Smooth muscle cell (in vitro differentiated cells): ENCODE results near the gene LRMDA. TPM values are rescaled to one million over a fixed set of nuclear protein-coding genes. Genes with fewer than 3 reads are reported as not detected.

Source experiments
- DNase-seq: peaks from one replicate; lab custom pipeline; 2025; ENCODE audit not compliant: unreplicated experiment; lab: John Stamatoyannopoulos, UW
- H2AFZ ChIP-seq: fragments of 200-600 bp; sonication (generic); 2 replicates; pipeline ENCODE4 v1.6.0; 2016; ENCODE audit warnings: antibody characterized with exemption, low read depth, mild to moderate bottlenecking
- H3F3A ChIP-seq: fragments of 200-600 bp; sonication (generic); 2 replicates; pipeline ENCODE4 v1.6.0; 2017; ENCODE audit warnings: antibody characterized with exemption, low read depth
- H3K27ac ChIP-seq: fragments of 200-600 bp; sonication (generic); 2 replicates; pipeline ENCODE4 v1.5.1; 2016; ENCODE audit warnings: low read depth, mild to moderate bottlenecking
- H3K27me3 ChIP-seq: fragments of 200-600 bp; sonication (generic); 2 replicates; pipeline ENCODE4 v1.6.1; 2016; ENCODE audit warnings: low read depth, mild to moderate bottlenecking
- H3K36me3 ChIP-seq: fragments of 200-600 bp; sonication (generic); 2 replicates; pipeline ENCODE4 v1.5.1; 2016; ENCODE audit warnings: low read depth
- H3K4me1 ChIP-seq: fragments of 200-600 bp; sonication (generic); 2 replicates; pipeline ENCODE4 v1.5.1; 2016; ENCODE audit warnings: low read depth
- H3K4me2 ChIP-seq: fragments of 200-600 bp; sonication (generic); 2 replicates; pipeline ENCODE4 v1.6.0; 2016; ENCODE audit warnings: mild to moderate bottlenecking
- H3K4me3 ChIP-seq: fragments of 200-600 bp; sonication (generic); 2 replicates; pipeline ENCODE4 v1.5.1; 2016; ENCODE audit warnings: mild to moderate bottlenecking
- H3K79me2 ChIP-seq: fragments of 200-600 bp; sonication (generic); 2 replicates; pipeline ENCODE4 v1.6.0; 2016; ENCODE audit warnings: low read depth, mild to moderate bottlenecking
- H3K9ac ChIP-seq: fragments of 200-600 bp; sonication (generic); 2 replicates; pipeline ENCODE4 v1.6.0; 2016; ENCODE audit warnings: low read depth
- H3K9me3 ChIP-seq: fragments of 200-600 bp; sonication (generic); replicated peaks from 2 replicates; pipeline ENCODE4 v1.5.1; 2016; ENCODE audit warnings: low read depth
- H4K20me1 ChIP-seq: fragments of 200-600 bp; sonication (generic); 2 replicates; pipeline ENCODE4 v1.6.0; 2016; ENCODE audit warnings: low read depth
- CTCF ChIP-seq: fragments of 200-600 bp; sonication (generic); IDR thresholded peaks from 2 replicates; pipeline ENCODE4 v1.5.1; 2017; ENCODE audit warnings: borderline replicate concordance, mild to moderate bottlenecking, antibody characterized with exemption; ENCODE audit not compliant: insufficient read depth, poor library complexity, severe bottlenecking
- WGBS: methylation state at CpG from one replicate; pipeline ENCODE4 v1.1.7; 2016; ENCODE audit warnings: low lambda C conversion rate; 5-methylcytosine and 5-hydroxymethylcytosine counted together
- polyA plus RNA-seq: library from polyadenylated mRNA; unstranded; fragments of >200 nt; fragmentation: Nextera tagmentation; extraction: Ambion mirVana; gene quantifications from 2 replicates; pipeline ENCODE4 v1.2.1, GENCODE V29; 2016
- total RNA-seq: library from RNA; depleted of rRNA; stranded (reverse); fragments of >200 nt; gene quantifications from 2 replicates; pipeline ENCODE4 v1.2.3, GENCODE V29; 2014

Gene LRMDA
- total and polyA plus RNA-seq, 2 experiments from 2014 or later, result 1.5 to 1.6 TPM

GRCh38 chr10:75639736-75640135, 208.3 kb downstream of the LRMDA start:
- no peaks in the 10 kb centered on the region for H3K36me3 ChIP-seq
- H2AFZ ChIP-seq, result no peak overlapping the region
- no peak for TF ChIP-seq CTCF
- no peaks in the 10 kb centered on the region for H3K79me2 ChIP-seq
- H3K27ac ChIP-seq, result no peak overlapping the region
- 84% methylated on average over 7 of the region's 7 CpGs for WGBS
- no peak overlapping the region for H3K9ac ChIP-seq
- no peaks in the 10 kb centered on the region for H3K9me3 ChIP-seq
- H3K27me3 ChIP-seq, result peaks cover 27% of the 10 kb centered on the region
- no peaks in the 10 kb centered on the region for H4K20me1 ChIP-seq
- no peak for DNase-seq
- H3K4me3 ChIP-seq, result no peak overlapping the region
- H3K4me2 ChIP-seq, result no peak overlapping the region
- H3K4me1 ChIP-seq, result no peaks in the 10 kb centered on the region
- H3F3A ChIP-seq, result no peaks in the 10 kb centered on the region

- peaks cover 27% of the 10 kb centered on the region for H3K27me3 ChIP-seq
- H3F3A ChIP-seq, result no peaks in the 10 kb centered on the region
- H3K4me3 ChIP-seq, result no peak overlapping the region
- no peak overlapping the region for H2AFZ ChIP-seq
- no peak overlapping the region for H3K4me2 ChIP-seq
- no peak for DNase-seq
- no peaks in the 10 kb centered on the region for H3K9me3 ChIP-seq
- no peaks in the 10 kb centered on the region for H4K20me1 ChIP-seq
- no peaks in the 10 kb centered on the region for H3K4me1 ChIP-seq
- H3K27ac ChIP-seq, result no peak overlapping the region
- no peaks in the 10 kb centered on the region for H3K79me2 ChIP-seq
- no peak for TF ChIP-seq CTCF
- WGBS, result 92% methylated on average over 3 of the region's 3 CpGs
- no peak overlapping the region for H3K9ac ChIP-seq
- no peaks in the 10 kb centered on the region for H3K36me3 ChIP-seq
These were observed 209.0 kb downstream of the LRMDA start for GRCh38 chr10:75640381-75640780.

- no peaks in the 10 kb centered on the region for H3K36me3 ChIP-seq
- no peaks in the 10 kb centered on the region for H3F3A ChIP-seq
- no peak overlapping the region for H3K4me2 ChIP-seq
- WGBS, result 96% methylated on average over 1 of the region's 1 CpG
- no peak overlapping the region for H2AFZ ChIP-seq
- no peak for TF ChIP-seq CTCF
- no peaks in the 10 kb centered on the region for H3K4me1 ChIP-seq
- DNase-seq, result no peak
- no peak overlapping the region for H3K9ac ChIP-seq
- H4K20me1 ChIP-seq, result no peaks in the 10 kb centered on the region
- H3K79me2 ChIP-seq, result no peaks in the 10 kb centered on the region
- H3K27me3 ChIP-seq, result peaks cover 27% of the 10 kb centered on the region
- no peak overlapping the region for H3K27ac ChIP-seq
- no peak overlapping the region for H3K4me3 ChIP-seq
- H3K9me3 ChIP-seq, result no peaks in the 10 kb centered on the region
These were observed 209.4 kb downstream of the LRMDA start for GRCh38 chr10:75640803-75641202.

- Histone ChIP-seq H3K27ac (no peak overlapping the region), H3K9ac (no peak overlapping the region), H3K36me3 (no peaks in the 10 kb centered on the region), H3K9me3 (no peaks in the 10 kb centered on the region), H2AFZ (no peak overlapping the region), H3K4me3 (no peak overlapping the region), H3K79me2 (no peaks in the 10 kb centered on the region), H3F3A (no peaks in the 10 kb centered on the region), H4K20me1 (no peaks in the 10 kb centered on the region), H3K4me1 (no peaks in the 10 kb centered on the region), H3K4me2 (no peak overlapping the region), H3K27me3 (peaks cover 9% of the 10 kb centered on the region)
- 94% methylated on average over 2 of the region's 2 CpGs for WGBS
- no peak for TF ChIP-seq CTCF
- no peak for DNase-seq
These were observed 212.0 kb downstream of the LRMDA start for GRCh38 chr10:75643405-75643804.
